Measurements from ENCODE around the gene COPS8.

DNA sequence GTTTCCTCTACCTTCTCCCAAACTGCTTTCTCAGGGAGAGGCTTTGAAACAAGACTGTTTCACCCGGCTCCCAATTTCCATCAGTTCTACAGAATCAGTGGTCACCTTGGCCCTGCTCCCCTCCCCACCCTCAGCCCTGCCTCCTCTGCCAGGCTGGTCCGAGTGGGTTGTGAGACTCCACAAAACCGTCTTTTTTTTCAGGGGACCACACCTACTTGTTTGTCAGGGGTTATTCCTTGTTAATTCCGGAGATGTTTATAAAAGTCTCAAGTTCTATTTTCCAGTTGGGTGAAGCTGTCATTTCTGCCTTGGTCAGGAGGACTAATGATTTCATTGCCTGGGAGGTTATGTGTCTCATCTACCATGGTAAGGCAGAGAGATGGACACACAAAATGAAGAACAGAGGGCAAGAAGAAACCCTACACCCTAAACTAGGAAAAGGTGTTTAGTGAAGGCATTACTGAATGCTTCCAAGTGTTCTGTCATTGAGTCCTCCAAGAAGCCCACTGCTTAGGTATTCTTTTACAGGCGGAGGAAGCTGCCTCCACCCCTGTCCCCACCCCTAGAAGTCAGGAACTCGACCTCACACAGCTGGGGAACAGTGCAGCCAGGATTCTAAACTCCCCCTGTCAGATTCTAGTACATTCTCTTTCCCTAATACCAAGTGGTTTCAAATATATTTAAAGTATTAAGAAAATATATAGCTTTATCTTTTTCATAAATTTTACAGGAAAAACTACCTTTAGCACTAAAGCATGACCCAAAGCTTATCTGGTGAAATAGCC is 46.3 kb downstream of the COPS8 start:
- no peak for TF ChIP-seq SMC3 (IDR thresholded peaks at IDR 0.05; ENCODE audit: low read depth, low read length)
- TF ChIP-seq, protein P1, sequence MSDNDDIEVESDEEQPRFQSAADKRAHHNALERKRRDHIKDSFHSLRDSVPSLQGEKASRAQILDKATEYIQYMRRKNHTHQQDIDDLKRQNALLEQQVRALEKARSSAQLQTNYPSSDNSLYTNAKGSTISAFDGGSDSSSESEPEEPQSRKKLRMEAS (IDR thresholded peaks at IDR 0.05; ENCODE audit: low read depth): no peak
- TF ChIP-seq POLR2AphosphoS5 (IDR thresholded peaks at IDR 0.05; ENCODE audit: low read depth, low read length): no peak
- TF ChIP-seq TAF1 (IDR thresholded peaks at IDR 0.05; ENCODE audit: borderline replicate concordance, low read depth, low read length): no peak
- no peak for TF ChIP-seq JUND (IDR thresholded peaks at IDR 0.05)

All from SK-N-SH (cell line).